ENCODE results near the gene RALGPS1. TPM values are rescaled to one million over a fixed set of nuclear protein-coding genes. Genes with fewer than 3 reads are reported as not detected.

Gene RALGPS1
- total RNA-seq, 2 donors from 2014 or later, result 12.5 TPM

- no peak for DNase-seq
- ATAC-seq, result no peak
- intact Hi-C loops (cut with DNase I), result no loop called here
These were observed 31.1 kb downstream of the RALGPS1 start for GRCh38 chr9:126945682-126946081.

DNA sequence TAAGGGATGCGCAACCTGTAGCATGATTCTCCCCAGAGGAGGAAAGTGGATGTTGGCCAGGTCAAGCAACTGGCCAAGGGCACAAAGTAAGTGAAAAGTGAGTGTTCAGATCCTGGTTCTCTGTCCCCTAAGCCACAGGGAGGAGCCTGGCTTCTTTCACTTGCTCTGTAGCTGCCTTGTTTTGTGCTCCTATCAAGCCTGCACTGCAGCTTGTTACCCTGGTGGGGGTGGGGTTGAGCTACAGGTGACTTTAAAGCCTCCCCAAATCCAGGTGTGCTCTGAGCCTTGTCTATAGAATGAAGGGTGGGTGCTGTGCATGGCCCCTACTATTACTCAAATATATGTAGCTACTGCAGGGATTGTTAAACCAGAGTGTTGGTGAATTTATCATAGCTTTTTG, 32.9 kb downstream of the RALGPS1 start:
- no peak for DNase-seq

GRCh38 chr9:126952205-126952977, 37.8 kb downstream of the RALGPS1 start:
- intact Hi-C loops (cut with DNase I), result no loop called here
- peak in 1 of 2 donors; percentile 42 for ATAC-seq
- no peak for DNase-seq

More for the DNA sequence above, 32.9 kb downstream of the RALGPS1 start:
- intact Hi-C loops (cut with DNase I), result no loop called here
- ATAC-seq, result peak in 1 of 2 donors; percentile 34

GRCh38 chr9:126953041-126953809, 38.6 kb downstream of the RALGPS1 start:
- DNase-seq (no peak), ATAC-seq (peak in 1 of 2 donors; percentile 7)
- intact Hi-C loops (cut with DNase I), result no loop called here

GRCh38 chr9:126955811-126956210, 41.2 kb downstream of the RALGPS1 start:
- ATAC-seq, result no peak
- DNase-seq, result no peak
- intact Hi-C loops (cut with DNase I), result no loop called here

DNA sequence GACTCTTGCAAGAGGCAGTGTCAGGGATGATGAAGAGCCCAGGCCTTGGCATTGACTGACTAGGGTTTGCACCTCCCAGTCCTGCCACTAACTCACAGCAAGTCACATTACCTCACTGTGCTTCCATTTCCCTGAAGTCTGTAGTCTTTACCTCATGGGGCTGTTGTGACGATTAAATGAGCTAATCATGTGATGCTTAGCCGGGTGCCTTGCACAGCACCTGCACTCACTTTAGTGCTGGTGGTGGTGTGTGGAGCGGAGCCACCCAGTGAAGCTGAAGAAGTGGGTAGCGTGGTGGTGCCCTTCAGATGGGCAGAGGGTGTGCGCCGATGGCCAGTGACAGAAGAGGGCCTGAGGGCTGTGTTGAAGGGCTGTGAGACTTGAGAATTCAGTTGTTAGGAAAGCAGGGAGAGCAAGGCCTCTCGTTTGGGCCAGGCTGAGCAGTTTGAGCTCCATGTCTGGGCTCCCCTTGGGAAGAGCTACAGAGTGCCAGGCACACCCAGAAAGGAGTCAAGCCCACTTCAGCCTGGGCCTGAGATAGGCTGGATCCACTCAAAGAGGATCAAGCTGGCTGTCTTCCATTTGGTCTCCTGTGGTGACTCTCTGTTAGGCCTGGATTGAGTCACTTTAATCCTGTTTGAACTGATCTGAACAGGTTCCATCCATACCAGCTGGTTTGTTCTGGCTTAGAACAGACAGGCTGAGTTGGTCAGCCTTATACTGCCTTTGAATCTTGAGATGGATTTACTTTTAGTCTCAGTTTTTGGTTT, 42.5 kb downstream of the RALGPS1 start:
- ATAC-seq (peak; percentile 66 to 80), DNase-seq (no peak)
- intact Hi-C loops (cut with DNase I), result no loop called here

DNA sequence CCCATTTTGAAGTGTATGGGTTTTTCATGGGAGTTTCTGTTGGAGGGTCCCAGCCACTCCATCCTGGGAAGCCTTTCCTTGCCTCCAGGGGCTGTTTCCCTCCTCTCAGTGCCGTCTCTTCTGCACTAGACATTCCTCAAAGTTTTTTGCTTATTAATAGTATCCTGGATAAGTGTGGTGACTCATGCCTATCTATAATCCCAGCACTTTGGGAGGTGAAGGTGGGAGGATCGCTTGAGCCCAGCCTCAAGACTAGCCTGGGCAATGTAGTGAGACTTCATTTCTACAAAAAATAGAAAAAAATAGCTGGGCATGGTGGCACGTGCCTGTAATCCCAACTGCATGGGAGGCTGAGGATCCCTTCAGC, 43.1 kb downstream of the RALGPS1 start:
- DNase-seq, result no peak
- ATAC-seq, result peak; percentile 83 to 88
- intact Hi-C loops (cut with DNase I), result no loop called here

DNA sequence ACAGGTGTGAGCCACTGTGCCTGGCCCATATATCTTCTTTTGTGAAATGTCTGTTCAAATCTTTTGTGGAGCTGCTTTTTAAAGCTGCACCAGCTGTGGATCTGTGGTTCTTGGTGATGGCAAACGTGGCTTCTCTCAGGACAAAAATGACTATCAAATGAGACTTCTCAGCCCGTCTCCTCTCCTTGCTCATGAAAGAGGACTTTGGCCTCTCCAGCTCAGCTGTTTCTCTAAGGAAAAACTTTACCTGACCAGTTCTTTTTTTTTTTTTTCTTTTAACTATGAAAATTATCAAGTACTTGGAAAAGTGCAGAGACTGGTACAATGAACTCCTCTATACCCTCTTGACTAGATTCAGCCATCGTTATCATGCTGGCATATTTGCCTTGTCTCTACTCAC, 44.8 kb downstream of the RALGPS1 start:
- no peak for DNase-seq
- no peak for ATAC-seq
- intact Hi-C loops (cut with DNase I), result no loop called here

DNA sequence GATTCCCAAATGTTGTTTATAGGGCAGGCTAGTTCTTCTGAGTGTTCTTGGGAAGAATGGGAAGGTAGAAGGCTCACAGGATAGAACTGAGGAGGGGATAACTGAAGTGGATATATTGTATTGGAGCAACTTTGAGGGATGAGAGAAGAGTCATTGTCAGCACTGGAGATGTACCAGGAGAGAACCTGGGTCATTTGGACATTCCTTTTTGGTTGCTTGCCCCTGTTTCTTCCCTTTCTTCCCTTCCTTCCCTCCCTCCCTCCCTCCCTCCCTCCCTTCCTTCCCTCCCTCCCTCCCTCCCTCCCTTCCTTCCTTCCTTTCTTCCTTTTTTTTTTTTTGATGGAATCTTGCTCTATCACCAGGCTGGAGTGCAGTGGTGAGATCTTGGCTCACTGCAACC, 45.3 kb downstream of the RALGPS1 start:
- intact Hi-C loops (cut with DNase I), result loop anchor here in 1 of 2 donors (5.0 to 10.0 kb wide), 2 partner anchors 165 to 237 kb away; partner anchors contain the start of gene ANGPTL2
- ATAC-seq (no peak), DNase-seq (no peak)

DNA sequence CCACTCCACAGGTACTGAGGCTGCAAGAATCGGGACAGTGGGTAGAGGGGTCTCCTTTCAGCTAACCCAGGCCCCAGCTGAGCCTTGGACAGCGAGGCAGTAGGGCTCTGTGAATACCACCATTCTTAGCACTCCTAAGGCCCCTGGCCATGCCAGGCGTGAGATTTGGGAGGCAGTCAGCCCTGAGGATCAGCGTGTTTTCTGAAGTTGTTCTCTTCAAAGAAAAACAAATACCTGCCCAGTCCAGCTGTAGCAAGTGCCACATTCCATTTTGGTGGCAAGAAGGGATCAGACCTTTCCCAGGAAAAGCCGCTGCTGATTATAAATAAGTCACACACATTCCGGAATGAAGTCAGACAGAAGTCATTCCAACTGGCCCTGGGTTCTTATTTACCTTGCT, 47.8 kb downstream of the RALGPS1 start:
- intact Hi-C loops (cut with DNase I), result loop anchor here in 1 of 2 donors (5.0 to 10.0 kb wide), 2 partner anchors 162 to 235 kb away; partner anchors contain the start of gene ANGPTL2
- DNase-seq (no peak), ATAC-seq (no peak)

DNA sequence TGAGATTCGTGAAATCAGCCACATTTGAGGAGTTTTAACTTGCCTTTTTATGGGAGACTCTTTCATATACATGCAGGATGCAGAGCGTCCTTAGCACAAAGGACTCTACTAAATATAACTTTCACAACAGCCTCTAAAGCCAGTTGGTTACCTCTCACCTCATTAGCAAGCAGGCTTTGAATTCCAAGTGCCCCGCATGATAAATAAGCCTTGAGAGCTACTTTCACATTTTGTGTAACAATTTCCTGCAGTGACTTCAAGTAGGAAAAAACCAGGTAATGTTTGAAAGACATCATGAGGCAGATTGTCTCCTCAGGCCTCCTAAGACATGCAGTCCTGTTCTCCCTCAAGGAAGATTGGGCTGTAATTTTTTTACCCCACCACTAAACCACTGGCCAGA, 50.5 kb downstream of the RALGPS1 start:
- intact Hi-C loops (cut with DNase I), result loop anchor here in 1 of 2 donors (10.0 kb wide), 1 partner anchor 160 kb away; the partner anchor contains the start of gene ANGPTL2
- ATAC-seq (peak in 1 of 2 donors; percentile 55), DNase-seq (no peak)

DNA sequence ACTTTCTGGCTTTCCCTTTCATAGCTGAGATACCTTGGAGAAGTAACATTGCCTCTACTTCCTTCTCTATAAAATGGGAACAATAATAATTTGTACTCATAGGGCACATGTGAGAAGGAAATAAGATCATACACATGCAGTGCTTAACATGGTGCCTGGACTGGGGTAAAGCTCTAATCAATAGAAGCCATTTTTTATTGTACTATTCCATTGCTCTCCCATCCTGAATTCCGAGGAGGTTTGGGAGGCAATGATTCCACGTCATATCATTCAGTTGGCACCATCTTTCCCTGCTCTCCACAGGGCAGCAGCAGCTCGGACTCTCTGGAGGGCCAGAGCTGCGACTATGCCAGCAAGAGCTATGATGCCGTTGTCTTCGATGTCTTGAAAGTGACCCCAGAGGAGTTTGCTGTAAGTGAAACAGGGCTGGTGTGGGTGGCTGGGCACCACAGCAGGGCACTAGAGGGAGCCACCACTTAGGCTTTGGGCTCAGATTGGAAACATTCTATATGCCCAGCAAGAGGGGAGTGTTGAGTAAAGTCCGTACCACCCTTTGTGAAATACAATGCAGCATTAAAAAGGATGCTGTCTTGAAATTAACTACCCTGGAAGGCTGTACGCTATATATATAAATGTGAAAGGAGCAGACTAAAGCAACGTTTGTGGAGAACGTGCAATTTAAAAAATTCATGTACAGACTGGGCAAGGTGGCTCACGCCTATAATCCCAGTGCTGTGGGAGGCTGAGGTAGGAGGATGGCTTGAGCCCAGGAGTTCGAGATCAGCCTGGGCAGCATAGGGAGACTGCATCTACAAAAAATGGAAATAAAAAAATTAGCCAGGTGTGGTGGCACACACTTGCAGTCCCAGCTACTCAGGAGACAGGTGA, 51.2 kb downstream of the RALGPS1 start:
- intact Hi-C loops (cut with DNase I), result loop anchor here in 1 of 2 donors (10.0 kb wide), 1 partner anchor 159 kb away; the partner anchor contains the start of gene ANGPTL2
- ATAC-seq, result peak; percentile 82 to 89
- peak; percentile 41 for DNase-seq

DNA sequence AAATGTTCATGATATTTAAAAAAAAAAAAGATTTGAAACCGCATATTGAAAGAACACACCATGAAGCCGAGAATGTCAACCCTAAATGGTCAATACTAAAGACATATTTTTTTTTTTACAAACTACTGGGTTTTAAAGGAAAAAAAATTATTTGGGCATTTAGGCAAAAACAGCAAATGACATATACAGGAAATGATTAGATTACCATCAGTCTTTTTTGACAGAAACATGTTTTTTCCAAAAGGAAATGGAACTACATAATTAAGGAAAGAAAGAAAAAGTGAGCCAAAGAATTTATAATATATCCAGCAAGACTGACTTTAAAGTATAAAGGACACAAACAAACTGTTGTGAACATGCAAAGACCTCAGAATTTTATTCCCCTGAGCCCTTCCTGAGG, 56.7 kb downstream of the RALGPS1 start:
- intact Hi-C loops (cut with DNase I), result no loop called here
- ATAC-seq, result no peak
- DNase-seq, result no peak

DNA sequence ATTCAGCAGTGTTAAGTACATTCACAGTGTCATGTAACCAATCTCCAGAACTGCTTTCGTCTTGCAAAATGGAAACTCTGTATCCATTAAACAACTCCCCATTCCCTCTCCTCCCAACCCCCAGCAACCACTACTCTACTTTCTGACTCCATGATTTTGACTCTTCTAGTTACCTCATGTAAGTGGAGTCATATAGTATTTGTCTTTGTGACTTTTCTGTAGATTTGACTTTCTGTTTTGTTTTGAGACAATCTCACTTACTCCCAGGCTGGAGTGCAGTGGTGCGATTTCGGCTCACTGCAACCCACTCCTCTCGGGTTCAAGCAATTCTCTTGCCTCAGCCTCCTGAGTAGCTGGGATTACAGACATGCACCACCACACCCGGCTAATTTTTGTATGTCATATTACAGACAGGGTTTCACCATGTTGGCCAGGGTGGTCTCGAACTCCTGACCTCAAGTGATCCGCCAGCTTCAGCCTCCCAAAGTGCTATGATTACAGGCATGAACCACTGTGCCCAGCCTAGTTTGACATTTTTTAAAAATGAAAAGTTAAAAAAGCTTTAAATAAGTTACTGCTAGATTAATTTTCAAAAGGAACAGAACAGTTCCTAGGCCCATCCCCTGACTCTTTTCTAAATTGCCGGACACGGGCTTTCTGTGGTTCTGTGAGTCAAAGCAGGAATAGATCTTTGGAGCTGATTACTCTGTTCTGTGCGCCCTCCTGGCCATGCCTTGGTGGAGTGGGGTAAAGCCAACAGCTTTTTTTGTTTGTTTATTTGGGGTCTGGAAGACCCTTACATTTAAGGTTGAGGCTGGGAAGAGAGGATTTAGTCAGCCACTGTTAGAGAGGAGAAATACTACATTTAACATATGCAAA, 59.3 kb downstream of the RALGPS1 start:
- ATAC-seq, result no peak
- intact Hi-C loops (cut with DNase I), result no loop called here
- no peak for DNase-seq

- ATAC-seq, result no peak
These were observed 60.0 kb downstream of the RALGPS1 start for GRCh38 chr9:126974594-126974993.

GRCh38 chr9:126975327-126976220, 61.0 kb downstream of the RALGPS1 start:
- intact Hi-C loops (cut with DNase I), result no loop called here
- DNase-seq (no peak), ATAC-seq (peak; percentile 19 to 47)

More at GRCh38 chr9:126974594-126974993, 60.0 kb downstream of the RALGPS1 start:
- intact Hi-C loops (cut with DNase I), result no loop called here
- no peak for DNase-seq
